SK-N-SH (cell line): Measurements from ENCODE around the gene BABAM2. TPM values are rescaled to one million over a fixed set of nuclear protein-coding genes. Genes with fewer than 3 reads are reported as not detected.

Source experiments
- CTCF ChIA-PET: fragments of 300-600, 350-600 bp; formaldehyde crosslinking; extraction: SDS; loops from one replicate; lab custom pipeline; 2021; lab: Yijun Ruan, JAX
- POLR2A ChIA-PET: fragments of 350-600 bp; sonication (Branson Sonifier 250); formaldehyde crosslinking; extraction: SDS; loops from one replicate; lab custom pipeline; 2020; ENCODE audit warnings: antibody characterized with exemption, inconsistent platforms; lab: Yijun Ruan, JAX
- DNase-seq: peaks from one replicate; pipeline ENCODE4 v3.0.0; 2012
- H2AFZ ChIP-seq: fragments of 200-600 bp; sonication (generic); 2 replicates; pipeline ENCODE4 v1.8.1; 2016; ENCODE audit warnings: antibody characterized with exemption, mild to moderate bottlenecking, low read depth
- H3F3A ChIP-seq: fragments of 200-600 bp; sonication (generic); replicated peaks from 2 replicates; pipeline ENCODE3; 2016; ENCODE audit warnings: antibody characterized with exemption, mild to moderate bottlenecking; ENCODE audit not compliant: insufficient read depth
- H3K27ac ChIP-seq, 2 experiments: fragments of 200-500 bp in 1 of 2; fragments of 200-600 bp in 1 of 2; sonication (Bioruptor generic) in 1 of 2; sonication (generic), shearing (Covaris generic) in 1 of 2; 2 replicates each; pipeline versions ENCODE4 v1.5.1 to v1.6.1; 2014 to 2016; ENCODE audit warnings: low read depth in 2 of 2, inconsistent platforms in 1 of 2, low read length in 1 of 2, mild to moderate bottlenecking in 1 of 2, mixed read lengths in 1 of 2
- H3K27me3 ChIP-seq: fragments of 200-600 bp; sonication (generic), shearing (Covaris generic); 2 replicates; pipeline ENCODE4 v1.6.1; 2016; ENCODE audit warnings: mixed run types; ENCODE audit not compliant: insufficient read depth
- H3K36me3 ChIP-seq, 2 experiments: fragments of 200-500 bp in 1 of 2; fragments of 200-600 bp in 1 of 2; sonication (Bioruptor generic) in 1 of 2; sonication (generic) in 1 of 2; replicated peaks in 1 of 2; 2 replicates each; pipeline versions ENCODE3 to v1.5.1; 2014 to 2016; ENCODE audit warnings: low read length in 1 of 2, mild to moderate bottlenecking in 1 of 2; ENCODE audit not compliant: insufficient read depth in 2 of 2, control insufficient read depth in 1 of 2
- H3K4me1 ChIP-seq, 2 experiments: fragments of 200-500 bp in 1 of 2; fragments of 200-600 bp in 1 of 2; sonication (Bioruptor generic) in 1 of 2; sonication (generic), shearing (Covaris generic) in 1 of 2; 2 replicates each; pipeline versions ENCODE4 v1.5.1 to v1.6.1; 2014 to 2016; ENCODE audit warnings: low read depth in 1 of 2, low read length in 1 of 2, mixed run types in 1 of 2; ENCODE audit not compliant: insufficient read depth in 2 of 2, control insufficient read depth in 1 of 2
- H3K4me2 ChIP-seq: fragments of 200-600 bp; sonication (generic), shearing (Covaris generic); 2 replicates; pipeline ENCODE4 v1.6.1; 2017; ENCODE audit warnings: mixed run types
- H3K4me3 ChIP-seq, 2 experiments: fragments of 200-500 bp in 1 of 2; fragments of 200-600 bp in 1 of 2; sonication (Bioruptor generic) in 1 of 2; sonication (generic), shearing (Covaris generic) in 1 of 2; 2 replicates each; pipeline versions ENCODE4 v1.5.1 to v1.8.1; 2014 to 2016; ENCODE audit warnings: low read depth in 2 of 2, inconsistent platforms in 1 of 2, low read length in 1 of 2, mild to moderate bottlenecking in 1 of 2, mixed read lengths in 1 of 2, moderate library complexity in 1 of 2
- H3K79me2 ChIP-seq: fragments of 200-600 bp; sonication (generic); 2 replicates; pipeline ENCODE4 v1.8.1; 2017; ENCODE audit warnings: mild to moderate bottlenecking; ENCODE audit not compliant: insufficient read depth
- H3K9ac ChIP-seq: fragments of 200-600 bp; sonication (generic); 2 replicates; pipeline ENCODE4 v1.6.1; 2017; ENCODE audit warnings: mixed run types
- H3K9me2 ChIP-seq: fragments of 200-600 bp; sonication (generic); 2 replicates; pipeline ENCODE4 v1.6.1; 2017; ENCODE audit warnings: mixed run types
- H3K9me3 ChIP-seq: fragments of 200-600 bp; sonication (generic); 2 replicates; pipeline ENCODE4 v1.6.1; 2017; ENCODE audit warnings: mixed run types, mild to moderate bottlenecking, moderate library complexity
- H4K20me1 ChIP-seq: fragments of 200-600 bp; sonication (generic); 2 replicates; pipeline ENCODE4 v1.6.1; 2017; ENCODE audit warnings: mild to moderate bottlenecking, mixed run types; ENCODE audit not compliant: insufficient read depth
- ELF1 ChIP-seq: IDR thresholded peaks from 2 replicates; pipeline ENCODE4 v1.4.0; 2012
- EZH2phosphoT487 ChIP-seq: fragments of 200-600 bp; sonication (generic); IDR thresholded peaks from 2 replicates; pipeline ENCODE4 v1.6.1; 2017; ENCODE audit warnings: low read depth, mixed run types, mild to moderate bottlenecking, antibody characterized with exemption, moderate library complexity, borderline replicate concordance
- FOSL2 ChIP-seq: IDR thresholded peaks from 2 replicates; pipeline ENCODE4 v1.4.0; 2012; ENCODE audit warnings: low read depth, mild to moderate bottlenecking, moderate library complexity, borderline replicate concordance
- FOXJ3 ChIP-seq: sonication (generic); formaldehyde crosslinking; IDR thresholded peaks from 2 replicates; pipeline ENCODE4 v1.5.1; 2020; ENCODE audit warnings: mild to moderate bottlenecking, missing genetic modification reagents
- FOXM1 ChIP-seq: IDR thresholded peaks from 2 replicates; pipeline ENCODE4 v1.4.0; 2012; ENCODE audit warnings: low read depth, mild to moderate bottlenecking
- GABPA ChIP-seq: IDR thresholded peaks from 2 replicates; pipeline ENCODE4 v1.4.0; 2012; ENCODE audit warnings: low read depth, mild to moderate bottlenecking
- GATA2 ChIP-seq: sonication (generic); formaldehyde crosslinking; IDR thresholded peaks from 2 replicates; pipeline ENCODE4 v1.5.0; 2020; ENCODE audit warnings: mild to moderate bottlenecking, missing genetic modification reagents
- NFIC ChIP-seq: IDR thresholded peaks from 2 replicates; pipeline ENCODE4 v1.4.0; 2012; ENCODE audit warnings: borderline replicate concordance
- PBX3 ChIP-seq: IDR thresholded peaks from 2 replicates; pipeline ENCODE4; 2012
- POLR2AphosphoS5 ChIP-seq: IDR thresholded peaks from 2 replicates; pipeline ENCODE4 v1.6.1; 2012; ENCODE audit warnings: low read depth, low read length
- RCOR1 ChIP-seq: fragments of 150-350 bp; IDR thresholded peaks from 2 replicates; pipeline ENCODE4 v1.6.1; 2017; ENCODE audit warnings: antibody characterized with exemption, low read length
- TCF12 ChIP-seq: IDR thresholded peaks from 2 replicates; pipeline ENCODE4 v1.4.0; 2012
- WGBS: methylation state at CpG from one replicate; pipeline ENCODE4 v1.1.6; 2017; ENCODE audit warnings: low lambda C conversion rate; 5-methylcytosine and 5-hydroxymethylcytosine counted together
- polyA plus RNA-seq, 3 experiments: library from polyadenylated mRNA; depleted of rRNA; stranded (reverse); fragments of >200 nt; gene quantifications; 2 replicates each; pipeline ENCODE4 v1.2.3, GENCODE V29; 2012
- TF ChIP-seq, protein P1 (sequence below): IDR thresholded peaks from 2 replicates; pipeline ENCODE4 v1.4.0; 2012; ENCODE audit warnings: low read depth
- TF ChIP-seq, protein P2 (sequence below): IDR thresholded peaks from 2 replicates; pipeline ENCODE4 v1.6.1; 2012; ENCODE audit warnings: mild to moderate bottlenecking, low read depth, low read length, moderate library complexity

BABAM2 gene
- polyA plus RNA-seq, 1 of the 3 experiments (the other 2 are of a cell fraction): 34.0 TPM

- 0 out of 4 replicates have a peak overlapping the region, but pooled peaks of 1 of the 2 experiments have one; percentile 16 for H3K27ac ChIP-seq
- no peaks in the 10 kb centered on the region for H3K9me3 ChIP-seq
- no peaks in the 10 kb centered on the region for H3K27me3 ChIP-seq
- H3K36me3 ChIP-seq: peaks cover 10 to 27% of the 10 kb centered on the region in 2 experiments
- H4K20me1 ChIP-seq: no peaks in the 10 kb centered on the region
- 0 out of 2 replicates have a peak, but pooled peaks cover 2% of the 10 kb centered on the region for H3K79me2 ChIP-seq
- ChIA-PET POLR2A (no interaction called here), CTCF (interaction anchor here (0.7 kb wide), 1 partner anchor 12 kb away, joined by 4 read pairs; no protein-coding TSS in a partner anchor)
- DNase-seq: no peak
- no peak overlapping the region for H3K4me3 ChIP-seq
- no peaks in the 10 kb centered on the region for H3K9me2 ChIP-seq
- no peak overlapping the region for H2AFZ ChIP-seq
- no peaks in the 10 kb centered on the region; a peak in 1 of 4 replicates for H3K4me1 ChIP-seq
- TF ChIP-seq NFIC: no peak
- TF ChIP-seq FOSL2: peak; percentile 10; the same call in 1 of the 2 replicates
- no peak overlapping the region for H3K4me2 ChIP-seq
- 83% methylated on average over 1 of the region's 1 CpG for WGBS
- no peaks in the 10 kb centered on the region for H3F3A ChIP-seq
- no peak overlapping the region for H3K9ac ChIP-seq
Measured at GRCh38 chr2:27902098-27902497, 11.6 kb downstream of the BABAM2 start.

- Histone ChIP-seq H3K4me2 (no peak overlapping the region), H3K36me3 (peaks cover 6 to 20% of the 10 kb centered on the region in 2 experiments), H4K20me1 (no peaks in the 10 kb centered on the region)
- DNase-seq: no peak
- CTCF ChIA-PET: no interaction called here
- TF ChIP-seq FOXM1 (no peak), FOSL2 (no peak), GATA2 (no peak)
- TF ChIP-seq, all 33 proteins: peak for 0
- H2AFZ ChIP-seq: no peak overlapping the region
- H3K27me3 ChIP-seq: no peaks in the 10 kb centered on the region
- POLR2A ChIA-PET: no interaction called here
- no peaks in the 10 kb centered on the region for H3K9me3 ChIP-seq
- no peaks in the 10 kb centered on the region for H3K9me2 ChIP-seq
- no peak overlapping the region for H3K4me3 ChIP-seq
- H3K27ac ChIP-seq: no peak overlapping the region
- 69% methylated on average over 2 of the region's 2 CpGs for whole genome bisulfite sequencing
- no peaks in the 10 kb centered on the region for H3F3A ChIP-seq
- no peaks in the 10 kb centered on the region; a peak in 1 of 4 replicates for H3K4me1 ChIP-seq
- 0 out of 2 replicates have a peak, but pooled peaks cover 2% of the 10 kb centered on the region for H3K79me2 ChIP-seq
- H3K9ac ChIP-seq: no peak overlapping the region
Measured at GRCh38 chr2:27903018-27903417, 12.5 kb downstream of the BABAM2 start.

DNA sequence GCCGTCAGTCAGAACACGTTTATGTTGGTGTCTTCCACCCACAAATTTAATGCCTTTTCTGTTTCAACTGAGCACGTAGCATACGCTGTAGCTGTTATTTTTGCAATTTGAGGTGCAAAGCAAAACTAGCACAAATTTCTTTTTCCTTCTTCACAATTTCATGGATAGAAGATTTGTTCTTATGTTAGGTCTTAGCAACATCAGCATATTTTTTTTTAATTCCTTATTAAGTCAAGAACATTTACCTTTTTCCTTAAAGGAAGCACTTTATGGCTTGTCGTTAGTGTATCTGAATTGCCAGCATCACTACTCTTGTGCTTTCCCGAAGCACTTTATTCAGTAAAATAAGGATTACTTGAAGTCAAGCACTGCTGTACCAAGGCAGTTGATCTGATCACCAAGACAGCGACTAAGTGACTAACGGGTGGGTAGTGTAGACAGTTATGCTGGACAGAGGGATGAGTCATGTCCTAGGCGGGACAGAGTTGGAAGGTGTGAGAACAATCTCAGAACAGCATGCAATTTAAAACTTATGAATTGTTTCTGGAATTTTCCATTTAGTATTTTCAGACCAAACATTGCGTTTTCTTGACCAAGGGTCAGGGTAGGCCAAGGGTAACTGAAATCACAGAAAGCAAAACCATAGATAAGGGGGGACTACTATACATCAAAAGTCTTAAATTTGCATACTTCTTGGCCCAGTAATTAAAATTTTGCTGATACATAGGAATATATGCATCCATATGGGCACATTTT lies 13.3 kb downstream of the BABAM2 start:
- 90% methylated on average over 10 of the region's 10 CpGs for WGBS
- TF ChIP-seq FOSL2 (peak; percentile 7; the same call in 1 of the 2 replicates), RCOR1 (no peak), FOXJ3 (CRISPR knock-in tag) (no peak), PBX3 (no peak), ELF1 (no peak), TCF12 (no peak), POLR2AphosphoS5 (no peak), EZH2phosphoT487 (no peak), GABPA (no peak)
- TF ChIP-seq, protein P1, sequence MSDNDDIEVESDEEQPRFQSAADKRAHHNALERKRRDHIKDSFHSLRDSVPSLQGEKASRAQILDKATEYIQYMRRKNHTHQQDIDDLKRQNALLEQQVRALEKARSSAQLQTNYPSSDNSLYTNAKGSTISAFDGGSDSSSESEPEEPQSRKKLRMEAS: no peak
- TF ChIP-seq, protein P2, sequence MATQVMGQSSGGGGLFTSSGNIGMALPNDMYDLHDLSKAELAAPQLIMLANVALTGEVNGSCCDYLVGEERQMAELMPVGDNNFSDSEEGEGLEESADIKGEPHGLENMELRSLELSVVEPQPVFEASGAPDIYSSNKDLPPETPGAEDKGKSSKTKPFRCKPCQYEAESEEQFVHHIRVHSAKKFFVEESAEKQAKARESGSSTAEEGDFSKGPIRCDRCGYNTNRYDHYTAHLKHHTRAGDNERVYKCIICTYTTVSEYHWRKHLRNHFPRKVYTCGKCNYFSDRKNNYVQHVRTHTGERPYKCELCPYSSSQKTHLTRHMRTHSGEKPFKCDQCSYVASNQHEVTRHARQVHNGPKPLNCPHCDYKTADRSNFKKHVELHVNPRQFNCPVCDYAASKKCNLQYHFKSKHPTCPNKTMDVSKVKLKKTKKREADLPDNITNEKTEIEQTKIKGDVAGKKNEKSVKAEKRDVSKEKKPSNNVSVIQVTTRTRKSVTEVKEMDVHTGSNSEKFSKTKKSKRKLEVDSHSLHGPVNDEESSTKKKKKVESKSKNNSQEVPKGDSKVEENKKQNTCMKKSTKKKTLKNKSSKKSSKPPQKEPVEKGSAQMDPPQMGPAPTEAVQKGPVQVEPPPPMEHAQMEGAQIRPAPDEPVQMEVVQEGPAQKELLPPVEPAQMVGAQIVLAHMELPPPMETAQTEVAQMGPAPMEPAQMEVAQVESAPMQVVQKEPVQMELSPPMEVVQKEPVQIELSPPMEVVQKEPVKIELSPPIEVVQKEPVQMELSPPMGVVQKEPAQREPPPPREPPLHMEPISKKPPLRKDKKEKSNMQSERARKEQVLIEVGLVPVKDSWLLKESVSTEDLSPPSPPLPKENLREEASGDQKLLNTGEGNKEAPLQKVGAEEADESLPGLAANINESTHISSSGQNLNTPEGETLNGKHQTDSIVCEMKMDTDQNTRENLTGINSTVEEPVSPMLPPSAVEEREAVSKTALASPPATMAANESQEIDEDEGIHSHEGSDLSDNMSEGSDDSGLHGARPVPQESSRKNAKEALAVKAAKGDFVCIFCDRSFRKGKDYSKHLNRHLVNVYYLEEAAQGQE: peak; percentile 46; the same call in 1 of the 2 replicates
- TF ChIP-seq, all 33 proteins: peak for 2
- CTCF ChIA-PET: no interaction called here

More for the DNA sequence above, 13.3 kb downstream of the BABAM2 start:
- no peaks in the 10 kb centered on the region for H3K27me3 ChIP-seq
- no peak for DNase-seq
- no peaks in the 10 kb centered on the region; a peak in 1 of 4 replicates for H3K4me1 ChIP-seq
- H3K9ac ChIP-seq: no peak overlapping the region
- peaks cover 0 to 14% of the 10 kb centered on the region in 2 experiments for H3K36me3 ChIP-seq
- H2AFZ ChIP-seq: no peak overlapping the region
- H3K4me3 ChIP-seq: no peak overlapping the region
- H3K27ac ChIP-seq: no peak overlapping the region
- H3K4me2 ChIP-seq: no peak overlapping the region
- no peaks in the 10 kb centered on the region for H3K9me3 ChIP-seq
- no peaks in the 10 kb centered on the region for H3K9me2 ChIP-seq
- H3K79me2 ChIP-seq: 0 out of 2 replicates have a peak, but pooled peaks cover 2% of the 10 kb centered on the region
- H4K20me1 ChIP-seq: no peaks in the 10 kb centered on the region
- POLR2A ChIA-PET: no interaction called here
- H3F3A ChIP-seq: no peaks in the 10 kb centered on the region
